Caco-2 (cell line): ENCODE measurements around the gene PRKAR2A. TPM values are rescaled to one million over a fixed set of nuclear protein-coding genes. Genes with fewer than 3 reads are reported as not detected.
"Not testable (repeated sequence)": the region's sequence is repeated elsewhere in the genome, so short reads cannot be mapped to it uniquely, and the experiment has no call there.

Experiments
- BruUV-seq: library from RNA; stranded (reverse); fragments of 400-500 nt; replicated peaks from 2 replicates; lab custom pipeline; 2021; lab: Mats Ljungman, UMichigan
- CTCF ChIA-PET: fragments of 300-600 bp; sonication (Branson Sonifier 250); formaldehyde crosslinking; loops from one replicate; lab custom pipeline; 2022; ENCODE audit warnings: antibody characterized with exemption; lab: Charles Lee
- POLR2A ChIA-PET: fragments of 300-600 bp; sonication (Branson Sonifier 250); formaldehyde crosslinking; loops from one replicate; lab custom pipeline; 2022; ENCODE audit warnings: antibody characterized with exemption; lab: Charles Lee
- DNase-seq, 2 experiments: peaks; one replicate each; pipeline versions ENCODE4 v3.0.0 to v3.0.0-alpha.2; 2020 to 2022
- H3K27me3 ChIP-seq: replicated peaks from 2 replicates; pipeline ENCODE4 v1.6.0; 2011; ENCODE audit warnings: low read length; ENCODE audit not compliant: control insufficient read depth, insufficient read depth
- H3K36me3 ChIP-seq: 2 replicates; pipeline ENCODE4 v1.5.1; 2011; ENCODE audit warnings: low read length; ENCODE audit not compliant: control insufficient read depth, insufficient read depth
- H3K4me1 ChIP-seq: fragments of 250-450 bp; sonication (Bioruptor Pico); 2 replicates; pipeline ENCODE4 v1.5.1; 2020; ENCODE audit warnings: mild to moderate bottlenecking
- H3K4me3 ChIP-seq: 2 replicates; pipeline ENCODE4 v1.5.1; 2011; ENCODE audit warnings: low read depth, mild to moderate bottlenecking, control low read depth, low read length
- H3K9me3 ChIP-seq: fragments of 250-450 bp; sonication (Bioruptor Pico); 2 replicates; pipeline ENCODE4 v1.5.1; 2020; ENCODE audit warnings: mild to moderate bottlenecking, moderate library complexity
- H3K27ac Mint-ChIP-seq: one replicate; pipeline ENCODE4 v1.8.0; 2022; ENCODE audit warnings: mixed read lengths; ENCODE audit not compliant: unreplicated experiment
- H3K27me3 Mint-ChIP-seq: one replicate; pipeline ENCODE4 v1.8.0; 2022; ENCODE audit warnings: mixed read lengths; ENCODE audit not compliant: insufficient read depth, unreplicated experiment
- H3K36me3 Mint-ChIP-seq: one replicate; pipeline ENCODE4 v1.8.0; 2022; ENCODE audit warnings: mild to moderate bottlenecking, mixed read lengths; ENCODE audit not compliant: insufficient read depth, unreplicated experiment
- H3K4me1 Mint-ChIP-seq: one replicate; pipeline ENCODE4 v1.8.0; 2022; ENCODE audit warnings: low read depth, mixed read lengths; ENCODE audit not compliant: unreplicated experiment
- H3K4me3 Mint-ChIP-seq: one replicate; pipeline ENCODE4 v1.8.0; 2022; ENCODE audit warnings: mild to moderate bottlenecking, moderate library complexity, mixed read lengths; ENCODE audit not compliant: unreplicated experiment
- H3K9me3 Mint-ChIP-seq: one replicate; pipeline ENCODE4 v1.8.0; 2022; ENCODE audit warnings: mixed read lengths; ENCODE audit not compliant: unreplicated experiment
- CTCF ChIP-seq, 2 experiments: fragments of 200-600 bp in 1 of 2; IDR thresholded peaks; 1 replicate in 1 of 2; 2 replicates in 1 of 2; pipeline versions ENCODE4 v1.5.1 to v1.8.0; 2011 to 2022; ENCODE audit warnings: antibody characterized with exemption in 1 of 2, control low read depth in 1 of 2, inconsistent platforms in 1 of 2, low read depth in 1 of 2, low read length in 1 of 2, mild to moderate bottlenecking in 1 of 2, moderate library complexity in 1 of 2; ENCODE audit not compliant: insufficient read depth in 1 of 2, severe bottlenecking in 1 of 2, unreplicated experiment in 1 of 2
- intact Hi-C: fragments of 100-400 bp; cut with micrococcal nuclease; formaldehyde crosslinking; loops from one replicate; pipeline ENCODE4 v1.10.0; 2022; ENCODE audit not compliant: unreplicated experiment
- total RNA-seq: library from RNA; stranded (reverse); gene quantifications from 2 replicates; pipeline ENCODE4 v1.2.3, GENCODE V29; 2022

Gene PRKAR2A
- total RNA-seq, 1 experiment from 2014 or later = 56.3 TPM

- no peaks in the 10 kb centered on the region for H3K9me3 Mint-ChIP-seq
- intact Hi-C loops = no loop called here
- no peak overlapping the region for H3K4me3 Mint-ChIP-seq
These were observed 64.4 kb downstream of the PRKAR2A start for GRCh38 chr3:48783304-48783703.

GRCh38 chr3:48782046-48782445 is 65.6 kb downstream of the PRKAR2A start:
- no TSS peak for BruUV-seq
- DNase-seq = no peak
- H3K36me3 ChIP-seq = no peaks in the 10 kb centered on the region
- TF ChIP-seq CTCF (IDR thresholded peaks at IDR 0.05; ENCODE audit: insufficient read depth in 1 of 2, low read depth in 1 of 2, low read length in 1 of 2, severe bottlenecking in 1 of 2, unreplicated experiment in 1 of 2) = no peak
- H3K36me3 Mint-ChIP-seq = peaks cover 14% of the 10 kb centered on the region
- H3K4me3 ChIP-seq = no peak overlapping the region
- H3K4me1 Mint-ChIP-seq = no peaks in the 10 kb centered on the region
- POLR2A ChIA-PET = no interaction called here
- CTCF ChIA-PET = interaction anchor here (0.6 kb wide), 1 partner anchor 17 kb away, joined by 3 read pairs; no protein-coding TSS in a partner anchor
- no peak overlapping the region for H3K27ac Mint-ChIP-seq
- no peaks in the 10 kb centered on the region for H3K27me3 Mint-ChIP-seq
- no peaks in the 10 kb centered on the region for H3K4me1 ChIP-seq
- no peak overlapping the region for H3K4me3 Mint-ChIP-seq
- intact Hi-C loops = no loop called here
- H3K9me3 Mint-ChIP-seq = no peaks in the 10 kb centered on the region
- H3K27me3 ChIP-seq = no peaks in the 10 kb centered on the region
- H3K9me3 ChIP-seq = no peaks in the 10 kb centered on the region

More at GRCh38 chr3:48783304-48783703, 64.4 kb downstream of the PRKAR2A start:
- Mint-ChIP-seq H3K27me3 (no peaks in the 10 kb centered on the region), H3K27ac (no peak overlapping the region), H3K36me3 (peaks cover 14% of the 10 kb centered on the region), H3K4me1 (no peaks in the 10 kb centered on the region)
- no peaks in the 10 kb centered on the region for H3K4me1 ChIP-seq
- ChIA-PET CTCF (no interaction called here), POLR2A (no interaction called here)
- no peak overlapping the region for H3K4me3 ChIP-seq
- H3K36me3 ChIP-seq = no peaks in the 10 kb centered on the region
- H3K9me3 ChIP-seq = no peaks in the 10 kb centered on the region
- no peak for TF ChIP-seq CTCF (IDR thresholded peaks at IDR 0.05; ENCODE audit: insufficient read depth in 1 of 2, low read depth in 1 of 2, low read length in 1 of 2, severe bottlenecking in 1 of 2, unreplicated experiment in 1 of 2)
- H3K27me3 ChIP-seq = no peaks in the 10 kb centered on the region
- BruUV-seq = no TSS peak
- no peak for DNase-seq

- H3K4me1 ChIP-seq, H3K27me3 ChIP-seq, H3K4me3 ChIP-seq, H3K9me3 Mint-ChIP-seq, H3K4me1 Mint-ChIP-seq, H3K9me3 ChIP-seq, H3K4me3 Mint-ChIP-seq, H3K36me3 ChIP-seq, H3K27ac Mint-ChIP-seq, intact Hi-C loops, CTCF ChIA-PET, DNase-seq, BruUV-seq, H3K27me3 Mint-ChIP-seq: not testable (repeated sequence)
- POLR2A ChIA-PET = interaction anchor here (0.7 kb wide), 1 partner anchor 68 kb away, joined by 7 read pairs; no protein-coding TSS in a partner anchor
- peaks cover 13% of the 10 kb centered on the region for H3K36me3 Mint-ChIP-seq
These were observed 69.1 kb downstream of the PRKAR2A start for GRCh38 chr3:48778565-48778964.

- intact Hi-C loops = no loop called here
- no peaks in the 10 kb centered on the region for H3K4me1 Mint-ChIP-seq
These were observed 70.8 kb downstream of the PRKAR2A start for GRCh38 chr3:48776854-48777253.

More at GRCh38 chr3:48776854-48777253, 70.8 kb downstream of the PRKAR2A start:
- Mint-ChIP-seq H3K27me3 (no peaks in the 10 kb centered on the region), H3K36me3 (peaks cover 10% of the 10 kb centered on the region), H3K27ac (no peak overlapping the region), H3K4me3 (no peak overlapping the region), H3K9me3 (no peaks in the 10 kb centered on the region)
- Histone ChIP-seq H3K27me3 (no peaks in the 10 kb centered on the region), H3K9me3 (no peaks in the 10 kb centered on the region), H3K4me1 (no peaks in the 10 kb centered on the region), H3K4me3 (no peak overlapping the region), H3K36me3 (no peaks in the 10 kb centered on the region)
- TF ChIP-seq CTCF (IDR thresholded peaks at IDR 0.05; ENCODE audit: insufficient read depth in 1 of 2, low read depth in 1 of 2, low read length in 1 of 2, severe bottlenecking in 1 of 2, unreplicated experiment in 1 of 2) = no peak
- no TSS peak for BruUV-seq
- CTCF ChIA-PET = no interaction called here
- POLR2A ChIA-PET = no interaction called here
- DNase-seq = no peak
